DOHH2 (cell line): ENCODE data around the gene LSAMP.

Source experiments
- H3F3A ChIP-seq: fragments of 200-600 bp; sonication (generic), shearing (Covaris generic); 2 replicates; pipeline ENCODE4 v1.6.0; 2016; ENCODE audit warnings: antibody characterized with exemption, mild to moderate bottlenecking; ENCODE audit not compliant: control insufficient read depth, insufficient read depth
- H3K27ac ChIP-seq: fragments of 200-600 bp; sonication (generic); 2 replicates; pipeline ENCODE4 v1.5.1; 2014; ENCODE audit warnings: low read depth, mild to moderate bottlenecking, low read length, moderate library complexity
- H3K27me3 ChIP-seq: fragments of 200-600 bp; sonication (generic); 2 replicates; pipeline ENCODE4 v1.6.1; 2014; ENCODE audit warnings: mild to moderate bottlenecking, low read length, mixed read lengths; ENCODE audit not compliant: control insufficient read depth
- H3K36me3 ChIP-seq: fragments of 200-600 bp; sonication (generic); 2 replicates; pipeline ENCODE4 v1.6.1; 2014; ENCODE audit warnings: mild to moderate bottlenecking, low read length, moderate library complexity, mixed read lengths; ENCODE audit not compliant: control insufficient read depth
- H3K4me1 ChIP-seq: fragments of 200-600 bp; sonication (generic); 2 replicates; pipeline ENCODE4 v1.6.1; 2014; ENCODE audit warnings: mild to moderate bottlenecking, low read length, mixed read lengths; ENCODE audit not compliant: control insufficient read depth
- H3K4me2 ChIP-seq: fragments of 200-600 bp; sonication (generic); 2 replicates; pipeline ENCODE4 v1.6.0; 2014; ENCODE audit warnings: mild to moderate bottlenecking, low read length, moderate library complexity
- H3K4me3 ChIP-seq: fragments of 200-600 bp; sonication (generic); 2 replicates; pipeline ENCODE4 v1.5.1; 2014; ENCODE audit warnings: mild to moderate bottlenecking, low read length, mixed read lengths
- H3K79me2 ChIP-seq: fragments of 200-600 bp; sonication (generic); 2 replicates; pipeline ENCODE4 v1.6.1; 2014; ENCODE audit warnings: mild to moderate bottlenecking, low read length, mixed read lengths; ENCODE audit not compliant: control insufficient read depth
- H3K9me2 ChIP-seq: fragments of 200-600 bp; sonication (generic); replicated peaks from 2 replicates; pipeline ENCODE4 v1.6.1; 2014; ENCODE audit warnings: mild to moderate bottlenecking, low read length, mixed read lengths; ENCODE audit not compliant: control insufficient read depth
- H3K9me3 ChIP-seq: fragments of 200-600 bp; sonication (generic); 2 replicates; pipeline ENCODE4 v1.6.1; 2014; ENCODE audit warnings: antibody characterized with exemption, low read length, mixed read lengths; ENCODE audit not compliant: control insufficient read depth, insufficient read depth
- H4K20me1 ChIP-seq: fragments of 200-600 bp; sonication (generic); 2 replicates; pipeline ENCODE4 v1.6.0; 2014; ENCODE audit warnings: low read depth, mild to moderate bottlenecking, antibody characterized with exemption, low read length, moderate library complexity; ENCODE audit not compliant: control insufficient read depth, insufficient read depth
- EZH2phosphoT487 ChIP-seq: fragments of 200-600 bp; sonication (generic); IDR thresholded peaks from 2 replicates; pipeline ENCODE4 v1.6.1; 2017; ENCODE audit warnings: borderline replicate concordance, mild to moderate bottlenecking, antibody characterized with exemption, low read length, moderate library complexity, mixed read lengths
- TF ChIP-seq, protein P1 (sequence below): fragments of 200-600 bp; sonication (generic); IDR thresholded peaks from one replicate; pipeline ENCODE4 v1.5.1; 2014; ENCODE audit warnings: antibody characterized with exemption, mild to moderate bottlenecking, low read depth, low read length; ENCODE audit not compliant: poor library complexity, severe bottlenecking

Gene LSAMP

DNA sequence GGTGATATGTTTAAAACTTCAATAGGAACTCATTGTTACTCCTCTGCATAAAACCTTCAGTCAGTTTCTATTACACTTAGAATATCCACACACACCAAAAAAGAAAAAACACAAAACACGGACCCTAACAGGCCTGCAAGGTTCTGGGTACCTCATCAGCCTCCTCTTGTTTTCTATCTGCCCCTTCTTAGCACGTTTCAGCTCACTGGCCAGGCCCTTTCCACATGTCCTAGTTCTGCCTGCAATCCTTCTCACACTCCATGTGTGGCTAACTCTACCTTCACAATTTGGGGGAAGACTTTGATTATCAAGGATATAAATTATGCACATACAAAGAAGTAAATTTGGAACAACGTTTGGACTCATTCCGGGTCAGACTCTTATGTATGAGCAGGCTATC is 376.3 kb downstream of the LSAMP start:
- no peak overlapping the region for H3K27ac ChIP-seq
- H3K9me2 ChIP-seq = no peaks in the 10 kb centered on the region
- H3K9me3 ChIP-seq = no peaks in the 10 kb centered on the region
- H4K20me1 ChIP-seq = no peaks in the 10 kb centered on the region
- H3K4me3 ChIP-seq = no peak overlapping the region
- no peaks in the 10 kb centered on the region for H3F3A ChIP-seq
- H3K36me3 ChIP-seq = no peaks in the 10 kb centered on the region
- TF ChIP-seq, protein P1, sequence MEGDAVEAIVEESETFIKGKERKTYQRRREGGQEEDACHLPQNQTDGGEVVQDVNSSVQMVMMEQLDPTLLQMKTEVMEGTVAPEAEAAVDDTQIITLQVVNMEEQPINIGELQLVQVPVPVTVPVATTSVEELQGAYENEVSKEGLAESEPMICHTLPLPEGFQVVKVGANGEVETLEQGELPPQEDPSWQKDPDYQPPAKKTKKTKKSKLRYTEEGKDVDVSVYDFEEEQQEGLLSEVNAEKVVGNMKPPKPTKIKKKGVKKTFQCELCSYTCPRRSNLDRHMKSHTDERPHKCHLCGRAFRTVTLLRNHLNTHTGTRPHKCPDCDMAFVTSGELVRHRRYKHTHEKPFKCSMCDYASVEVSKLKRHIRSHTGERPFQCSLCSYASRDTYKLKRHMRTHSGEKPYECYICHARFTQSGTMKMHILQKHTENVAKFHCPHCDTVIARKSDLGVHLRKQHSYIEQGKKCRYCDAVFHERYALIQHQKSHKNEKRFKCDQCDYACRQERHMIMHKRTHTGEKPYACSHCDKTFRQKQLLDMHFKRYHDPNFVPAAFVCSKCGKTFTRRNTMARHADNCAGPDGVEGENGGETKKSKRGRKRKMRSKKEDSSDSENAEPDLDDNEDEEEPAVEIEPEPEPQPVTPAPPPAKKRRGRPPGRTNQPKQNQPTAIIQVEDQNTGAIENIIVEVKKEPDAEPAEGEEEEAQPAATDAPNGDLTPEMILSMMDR = no peak
- TF ChIP-seq EZH2phosphoT487 = no peak
- H3K4me1 ChIP-seq = no peaks in the 10 kb centered on the region
- H3K79me2 ChIP-seq = no peaks in the 10 kb centered on the region
- H3K4me2 ChIP-seq = no peak overlapping the region
- H3K27me3 ChIP-seq = no peaks in the 10 kb centered on the region

DNA sequence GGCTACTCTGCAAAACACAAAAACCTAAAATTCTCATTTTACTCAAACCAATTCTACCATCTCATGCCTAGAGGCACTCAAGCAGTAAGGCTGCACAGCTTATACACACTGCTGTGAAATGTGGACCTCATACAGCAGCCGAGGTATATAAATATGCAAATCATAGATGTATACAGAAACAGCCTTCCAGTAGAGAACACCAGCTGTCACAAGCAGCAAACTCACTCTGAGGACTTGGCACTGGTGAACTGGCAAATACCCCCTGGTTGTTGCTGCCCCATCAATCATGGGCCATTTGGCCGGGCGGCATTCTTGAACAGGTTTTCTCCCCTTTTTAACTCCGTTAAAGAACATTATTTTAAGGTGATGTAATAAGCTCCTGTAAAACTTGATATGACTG is 378.0 kb downstream of the LSAMP start:
- Histone ChIP-seq H3K27me3 (no peaks in the 10 kb centered on the region), H3K36me3 (no peaks in the 10 kb centered on the region), H3K4me2 (no peak overlapping the region), H3F3A (no peaks in the 10 kb centered on the region), H3K9me3 (no peaks in the 10 kb centered on the region), H3K4me1 (no peaks in the 10 kb centered on the region), H3K4me3 (no peak overlapping the region), H4K20me1 (no peaks in the 10 kb centered on the region), H3K9me2 (no peaks in the 10 kb centered on the region), H3K79me2 (no peaks in the 10 kb centered on the region), H3K27ac (no peak overlapping the region)
- no peak for TF ChIP-seq EZH2phosphoT487
- TF ChIP-seq, protein P1 = no peak

DNA sequence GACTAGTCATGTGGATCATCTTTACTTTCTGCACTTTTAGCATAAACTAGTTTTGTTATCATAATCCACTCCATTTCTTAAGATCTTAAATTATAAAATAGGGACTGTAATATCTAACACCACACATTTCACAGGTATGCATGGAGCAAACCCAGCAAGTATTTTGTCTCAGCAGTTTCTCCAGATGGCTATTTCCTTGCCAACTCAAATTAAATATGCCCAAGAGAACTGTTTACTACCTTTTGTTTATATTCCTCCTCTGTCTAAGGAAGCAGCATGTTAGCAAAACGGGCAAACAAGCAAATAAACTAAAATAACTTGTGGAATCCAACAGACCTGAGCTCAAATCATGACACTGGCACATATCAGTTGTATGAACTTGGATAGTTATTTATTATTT is 379.8 kb downstream of the LSAMP start:
- no peaks in the 10 kb centered on the region for H3K79me2 ChIP-seq
- no peak overlapping the region for H3K4me3 ChIP-seq
- no peaks in the 10 kb centered on the region for H3F3A ChIP-seq
- H3K9me2 ChIP-seq = no peaks in the 10 kb centered on the region
- H4K20me1 ChIP-seq = no peaks in the 10 kb centered on the region
- TF ChIP-seq, protein P1 = no peak
- no peak for TF ChIP-seq EZH2phosphoT487
- H3K36me3 ChIP-seq = no peaks in the 10 kb centered on the region
- H3K27me3 ChIP-seq = no peaks in the 10 kb centered on the region
- H3K4me1 ChIP-seq = no peaks in the 10 kb centered on the region
- H3K9me3 ChIP-seq = no peaks in the 10 kb centered on the region
- no peak overlapping the region for H3K27ac ChIP-seq
- no peak overlapping the region for H3K4me2 ChIP-seq

DNA sequence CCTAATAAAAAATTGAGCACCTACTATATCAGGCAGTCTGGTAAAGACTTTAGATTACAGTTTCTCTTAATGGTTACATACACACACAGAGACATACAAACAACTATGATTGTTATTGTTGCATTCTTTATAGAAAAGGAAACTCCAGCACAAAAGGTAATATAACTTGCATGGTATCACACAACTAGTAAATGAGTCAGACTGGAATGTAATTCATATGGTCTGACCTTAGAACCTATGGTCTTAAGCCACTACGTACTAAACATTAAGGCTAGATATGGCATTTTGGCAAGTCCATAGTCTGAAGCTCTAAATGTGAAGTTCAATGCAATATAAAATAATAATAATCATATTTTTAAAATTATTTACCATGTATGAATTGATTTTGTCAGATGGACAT is 380.6 kb downstream of the LSAMP start:
- H3K79me2 ChIP-seq = no peaks in the 10 kb centered on the region
- no peaks in the 10 kb centered on the region for H3K36me3 ChIP-seq
- TF ChIP-seq EZH2phosphoT487 = no peak
- no peaks in the 10 kb centered on the region for H4K20me1 ChIP-seq
- no peak overlapping the region for H3K4me2 ChIP-seq
- H3K4me3 ChIP-seq = no peak overlapping the region
- no peaks in the 10 kb centered on the region for H3K27me3 ChIP-seq
- H3K9me2 ChIP-seq = no peaks in the 10 kb centered on the region
- no peaks in the 10 kb centered on the region for H3K4me1 ChIP-seq
- H3K27ac ChIP-seq = no peak overlapping the region
- no peaks in the 10 kb centered on the region for H3K9me3 ChIP-seq
- no peaks in the 10 kb centered on the region for H3F3A ChIP-seq
